HEK293 (cell line): Measurements from ENCODE around the gene PPOX.
A peak's percentile ranks its signal among the peaks of the same experiment; 100 is the strongest.

Experiments
- CTCF ChIA-PET: fragments of 350-600 bp; formaldehyde crosslinking; extraction: SDS; loops from one replicate; lab custom pipeline; 2021; ENCODE audit warnings: antibody characterized with exemption; lab: Yijun Ruan, JAX
- POLR2A ChIA-PET: fragments of 300-600 bp; formaldehyde crosslinking; extraction: SDS; loops from one replicate; lab custom pipeline; 2020; ENCODE audit warnings: antibody characterized with exemption, inconsistent platforms; lab: Yijun Ruan, JAX
- H3K27ac ChIP-seq: fragments of 200-500 bp; sonication (Bioruptor generic); 2 replicates; pipeline ENCODE4 v1.5.1; 2014; ENCODE audit warnings: low read depth, low read length, control low read depth, inconsistent platforms; ENCODE audit errors: extremely low read depth
- H3K36me3 ChIP-seq, 2 experiments: fragments of 200-500 bp in 1 of 2; sonication (Bioruptor generic) in 1 of 2; 1 replicate in 1 of 2; 2 replicates in 1 of 2; pipeline ENCODE4 v1.5.1; 2014 to 2017; ENCODE audit warnings: inconsistent platforms in 2 of 2, low read length in 2 of 2; ENCODE audit not compliant: control insufficient read depth in 2 of 2, insufficient read depth in 1 of 2
- H3K4me1 ChIP-seq: fragments of 200-500 bp; sonication (Bioruptor generic); 2 replicates; pipeline ENCODE4 v1.5.1; 2014; ENCODE audit warnings: mild to moderate bottlenecking, low read length, inconsistent platforms; ENCODE audit not compliant: control insufficient read depth, insufficient read depth
- H3K4me3 ChIP-seq: 2 replicates; pipeline ENCODE4 v1.5.1; 2011; ENCODE audit warnings: low read depth, mild to moderate bottlenecking, control low read depth, low read length, moderate library complexity
- H3K9me3 ChIP-seq: fragments of 200-500 bp; sonication (Bioruptor generic); 2 replicates; pipeline ENCODE4 v1.5.1; 2014; ENCODE audit warnings: low read depth, low read length, inconsistent platforms; ENCODE audit not compliant: control insufficient read depth, insufficient read depth
- HOXA7 ChIP-seq: sonication (generic); formaldehyde crosslinking; IDR thresholded peaks from 2 replicates; pipeline ENCODE4 v1.8.1; 2022; ENCODE audit warnings: missing genetic modification reagents, borderline replicate concordance
- HOXD13 ChIP-seq: sonication (generic); formaldehyde crosslinking; IDR thresholded peaks from 2 replicates; pipeline ENCODE4 v1.8.0; 2022; ENCODE audit warnings: missing genetic modification reagents, borderline replicate concordance
- SP2 ChIP-seq: fragments of 450-650 bp; formaldehyde crosslinking; IDR thresholded peaks from 2 replicates; pipeline ENCODE4 v1.5.1; 2016; ENCODE audit warnings: missing biosample characterization, missing genetic modification characterization
- ZBTB21 ChIP-seq: fragments of 450-650 bp; formaldehyde crosslinking; IDR thresholded peaks from 2 replicates; pipeline ENCODE4 v1.5.1; 2017; ENCODE audit warnings: missing biosample characterization, missing genetic modification characterization
- ZBTB48 ChIP-seq: fragments of 450-650 bp; formaldehyde crosslinking; IDR thresholded peaks from 2 replicates; pipeline ENCODE4 v1.5.1; 2016; ENCODE audit warnings: missing biosample characterization, missing genetic modification characterization
- ZNF202 ChIP-seq: fragments of 450-650 bp; formaldehyde crosslinking; IDR thresholded peaks from 2 replicates; pipeline ENCODE4 v1.5.1; 2016; ENCODE audit warnings: missing biosample characterization, missing genetic modification characterization, borderline replicate concordance
- ZNF223 ChIP-seq: fragments of 450-650 bp; formaldehyde crosslinking; IDR thresholded peaks from 2 replicates; pipeline ENCODE4 v1.5.1; 2016; ENCODE audit warnings: missing biosample characterization, missing genetic modification characterization
- ZNF302 ChIP-seq: fragments of 450-650 bp; formaldehyde crosslinking; IDR thresholded peaks from 2 replicates; pipeline ENCODE4 v1.5.1; 2016; ENCODE audit warnings: missing biosample characterization, missing genetic modification characterization, low read depth
- ZNF354C ChIP-seq: fragments of 450-650 bp; formaldehyde crosslinking; IDR thresholded peaks from 2 replicates; pipeline ENCODE4 v1.5.1; 2016; ENCODE audit warnings: missing biosample characterization, missing genetic modification characterization, low read depth, borderline replicate concordance
- ZNF362 ChIP-seq: fragments of 450-650 bp; formaldehyde crosslinking; IDR thresholded peaks from 2 replicates; pipeline ENCODE4 v1.5.1; 2016; ENCODE audit warnings: missing biosample characterization, missing genetic modification characterization
- ZNF404 ChIP-seq: fragments of 450-650 bp; formaldehyde crosslinking; IDR thresholded peaks from 2 replicates; pipeline ENCODE4 v1.5.1; 2017; ENCODE audit warnings: missing biosample characterization, missing genetic modification characterization
- ZNF473 ChIP-seq: fragments of 450-650 bp; formaldehyde crosslinking; IDR thresholded peaks from 2 replicates; pipeline ENCODE4 v1.5.1; 2017; ENCODE audit warnings: missing biosample characterization, missing genetic modification characterization
- ZNF600 ChIP-seq: fragments of 450-650 bp; formaldehyde crosslinking; IDR thresholded peaks from 2 replicates; pipeline ENCODE4 v1.5.1; 2016; ENCODE audit warnings: missing biosample characterization, missing genetic modification characterization
- ZNF629 ChIP-seq: fragments of 450-650 bp; formaldehyde crosslinking; IDR thresholded peaks from 2 replicates; pipeline ENCODE4 v1.5.1; 2017; ENCODE audit warnings: missing biosample characterization, missing genetic modification characterization
- ZNF785 ChIP-seq: fragments of 450-650 bp; formaldehyde crosslinking; IDR thresholded peaks from 2 replicates; pipeline ENCODE4 v1.5.1; 2016; ENCODE audit warnings: missing biosample characterization, missing genetic modification characterization
- TF ChIP-seq, protein P1 (sequence below): fragments of 450-650 bp; formaldehyde crosslinking; IDR thresholded peaks from 2 replicates; pipeline ENCODE4 v1.5.1; 2016; ENCODE audit warnings: missing biosample characterization, missing genetic modification characterization, borderline replicate concordance

PPOX gene

GRCh38 chr1:161216945-161217712 is 50.9 kb downstream of the PPOX start:
- no peak overlapping the region for H3K4me3 ChIP-seq
- TF ChIP-seq ZNF785 (tag by site-specific recombination) (no peak), ZNF362 (0 out of 2 replicates have a peak, but pooled peaks have one; percentile 57)
- no peaks in the 10 kb centered on the region for H3K4me1 ChIP-seq

DNA sequence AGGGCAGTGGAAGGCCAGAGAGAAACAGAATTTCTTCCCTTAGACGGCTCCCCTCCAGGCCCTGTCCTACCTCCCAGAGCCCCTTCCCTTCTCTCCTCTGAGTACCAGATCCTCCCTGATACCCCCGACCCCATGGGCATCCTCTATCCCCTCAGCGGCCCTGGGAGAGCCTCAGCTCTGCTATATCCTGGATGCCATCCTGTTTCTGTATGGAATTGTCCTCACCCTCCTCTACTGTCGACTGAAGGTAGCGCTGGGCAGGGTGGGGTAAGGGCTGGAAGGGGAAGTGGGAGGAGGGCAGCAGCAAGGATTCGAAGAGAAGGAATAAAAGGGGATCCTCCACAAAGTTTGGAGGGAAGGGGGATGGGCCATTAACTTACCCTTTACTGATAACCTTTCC is 51.6 kb downstream of the PPOX start:
- no peak overlapping the region for H3K4me3 ChIP-seq
- no peak overlapping the region for H3K27ac ChIP-seq
- H3K4me1 ChIP-seq: no peaks in the 10 kb centered on the region
- no peaks in the 10 kb centered on the region for H3K9me3 ChIP-seq
- POLR2A ChIA-PET: interaction anchor here (1.3 kb wide), 1 partner anchor 15 kb away, joined by 3 read pairs; the partner anchor contains the start of gene NDUFS2
- peaks cover 11 to 23% of the 10 kb centered on the region in 2 experiments for H3K36me3 ChIP-seq
- TF ChIP-seq ZNF473 (tag by site-specific recombination) (no peak), ZBTB48 (no peak), ZNF223 (tag by site-specific recombination) (0 out of 2 replicates have a peak, but pooled peaks have one; percentile 48), HOXA7 (CRISPR knock-in tag) (no peak)
- TF ChIP-seq, all 188 proteins: peak for 1
- CTCF ChIA-PET: interaction anchor here (0.7 to 3.4 kb wide), 6 partner anchors 8 to 164 kb away, joined by 4 to 22 read pairs (median 6); partner anchors contain the start of gene TOMM40L

More at GRCh38 chr1:161216945-161217712, 50.9 kb downstream of the PPOX start:
- CTCF ChIA-PET: interaction anchor here (0.5 to 3.4 kb wide), 6 partner anchors 9 to 165 kb away, joined by 4 to 22 read pairs (median 6); partner anchors contain the start of gene TOMM40L
- Histone ChIP-seq H3K9me3 (no peaks in the 10 kb centered on the region), H3K36me3 (peaks cover 16 to 29% of the 10 kb centered on the region in 2 experiments), H3K27ac (no peak overlapping the region)
- POLR2A ChIA-PET: no interaction called here

GRCh38 chr1:161218301-161219077 is 52.3 kb downstream of the PPOX start:
- no peak overlapping the region for H3K27ac ChIP-seq
- POLR2A ChIA-PET: interaction anchor here (1.3 kb wide), 1 partner anchor 16 kb away, joined by 3 read pairs; the partner anchor contains the start of gene NDUFS2
- CTCF ChIA-PET: interaction anchor here (0.7 to 2.5 kb wide), 11 partner anchors 8 to 164 kb away, joined by 3 to 9 read pairs (median 5); partner anchors contain the start of gene NDUFS2
- TF ChIP-seq ZNF202 (tag by site-specific recombination) (no peak), ZNF785 (tag by site-specific recombination) (no peak), SP2 (no peak), ZNF302 (tag by site-specific recombination) (no peak), HOXD13 (no peak), ZNF600 (tag by site-specific recombination) (no peak), ZNF354C (no peak), ZNF404 (tag by site-specific recombination) (no peak), ZBTB21 (tag by site-specific recombination) (no peak), ZNF629 (tag by site-specific recombination) (no peak)
- TF ChIP-seq, protein P1, sequence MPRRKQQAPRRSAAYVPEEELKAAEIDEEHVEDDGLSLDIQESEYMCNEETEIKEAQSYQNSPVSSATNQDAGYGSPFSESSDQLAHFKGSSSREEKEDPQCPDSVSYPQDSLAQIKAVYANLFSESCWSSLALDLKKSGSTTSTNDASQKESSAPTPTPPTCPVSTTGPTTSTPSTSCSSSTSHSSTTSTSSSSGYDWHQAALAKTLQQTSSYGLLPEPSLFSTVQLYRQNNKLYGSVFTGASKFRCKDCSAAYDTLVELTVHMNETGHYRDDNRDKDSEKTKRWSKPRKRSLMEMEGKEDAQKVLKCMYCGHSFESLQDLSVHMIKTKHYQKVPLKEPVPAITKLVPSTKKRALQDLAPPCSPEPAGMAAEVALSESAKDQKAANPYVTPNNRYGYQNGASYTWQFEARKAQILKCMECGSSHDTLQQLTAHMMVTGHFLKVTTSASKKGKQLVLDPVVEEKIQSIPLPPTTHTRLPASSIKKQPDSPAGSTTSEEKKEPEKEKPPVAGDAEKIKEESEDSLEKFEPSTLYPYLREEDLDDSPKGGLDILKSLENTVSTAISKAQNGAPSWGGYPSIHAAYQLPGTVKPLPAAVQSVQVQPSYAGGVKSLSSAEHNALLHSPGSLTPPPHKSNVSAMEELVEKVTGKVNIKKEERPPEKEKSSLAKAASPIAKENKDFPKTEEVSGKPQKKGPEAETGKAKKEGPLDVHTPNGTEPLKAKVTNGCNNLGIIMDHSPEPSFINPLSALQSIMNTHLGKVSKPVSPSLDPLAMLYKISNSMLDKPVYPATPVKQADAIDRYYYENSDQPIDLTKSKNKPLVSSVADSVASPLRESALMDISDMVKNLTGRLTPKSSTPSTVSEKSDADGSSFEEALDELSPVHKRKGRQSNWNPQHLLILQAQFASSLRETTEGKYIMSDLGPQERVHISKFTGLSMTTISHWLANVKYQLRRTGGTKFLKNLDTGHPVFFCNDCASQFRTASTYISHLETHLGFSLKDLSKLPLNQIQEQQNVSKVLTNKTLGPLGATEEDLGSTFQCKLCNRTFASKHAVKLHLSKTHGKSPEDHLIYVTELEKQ (tag by site-specific recombination): no peak
- H3K4me1 ChIP-seq: no peaks in the 10 kb centered on the region
- H3K9me3 ChIP-seq: no peaks in the 10 kb centered on the region
- H3K4me3 ChIP-seq: no peak overlapping the region
- H3K36me3 ChIP-seq: peaks cover 4 to 16% of the 10 kb centered on the region in 2 experiments
